Measurements from ENCODE around the gene POU2F1.

GRCh38 chr1:167457936-167458584, 237.4 kb downstream of the POU2F1 start:
- no peak for TF ChIP-seq CTCF (IDR thresholded peaks at IDR 0.05)
- no peak for TF ChIP-seq EZH2 (IDR thresholded peaks at IDR 0.05; ENCODE audit: borderline replicate concordance, insufficient read depth, low read depth, low read length, poor library complexity, severe bottlenecking)
